Adrenal gland (tissue), 5 donors: ENCODE results near the gene PCDHGB7.

ENCODE experiments used
- POLR2A ChIP-seq, 2 donors: fragments of 450-650 bp; IDR thresholded peaks; one replicate each; pipeline ENCODE4 v1.6.1; 2017; ENCODE audit warnings: antibody characterized with exemption in 2 of 2, mild to moderate bottlenecking in 2 of 2, moderate library complexity in 1 of 2
- TF ChIP-seq, protein P1 (sequence below), 6 experiments: fragments of 450-650 bp in 4 of 6; fragments of 200-600 bp in 2 of 6; sonication (generic) in 1 of 6; IDR thresholded peaks; 1 replicate in 5 of 6; 2 replicates in 1 of 6; pipeline versions ENCODE4 v1.5.1 to v1.8.0; 2016 to 2021; ENCODE audit warnings: antibody characterized with exemption in 6 of 6, mild to moderate bottlenecking in 2 of 6, moderate library complexity in 1 of 6
- donor health status: DM: no; HTN: no; CAD: no.

DNA sequence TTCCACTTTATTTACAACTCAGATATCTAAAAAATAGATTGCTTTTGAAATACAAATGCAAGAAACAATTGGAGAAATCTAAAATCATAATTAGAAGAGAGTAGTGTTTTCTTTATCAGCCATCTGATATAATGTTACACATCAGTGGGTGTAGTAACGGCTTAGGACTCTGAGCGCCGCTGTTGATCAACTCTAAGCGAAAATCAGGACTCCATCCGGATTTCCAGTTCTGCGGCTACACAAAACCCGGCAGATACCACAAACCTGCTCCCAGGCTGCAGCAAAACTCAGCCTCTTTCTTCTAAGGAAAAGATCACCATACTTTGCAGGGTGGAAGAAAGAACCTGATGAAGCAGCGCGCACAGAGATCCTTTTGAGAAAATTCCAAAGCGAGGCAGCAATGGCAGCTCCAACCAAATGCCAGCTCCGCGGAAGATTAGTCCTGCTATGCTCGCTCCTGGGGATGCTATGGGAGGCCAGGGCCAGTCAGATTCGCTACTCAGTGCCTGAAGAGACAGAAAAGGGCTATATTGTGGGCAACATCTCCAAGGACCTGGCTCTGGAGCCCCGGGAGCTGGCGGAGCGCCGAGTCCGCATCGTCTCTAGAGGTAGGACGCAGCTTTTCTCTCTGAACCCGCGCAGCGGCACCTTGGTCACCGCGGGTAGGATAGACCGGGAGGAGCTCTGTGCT, 14.8 kb upstream of the PCDHGB7 start, which contains the start of gene PCDHGA9:
- TF ChIP-seq, protein P1, sequence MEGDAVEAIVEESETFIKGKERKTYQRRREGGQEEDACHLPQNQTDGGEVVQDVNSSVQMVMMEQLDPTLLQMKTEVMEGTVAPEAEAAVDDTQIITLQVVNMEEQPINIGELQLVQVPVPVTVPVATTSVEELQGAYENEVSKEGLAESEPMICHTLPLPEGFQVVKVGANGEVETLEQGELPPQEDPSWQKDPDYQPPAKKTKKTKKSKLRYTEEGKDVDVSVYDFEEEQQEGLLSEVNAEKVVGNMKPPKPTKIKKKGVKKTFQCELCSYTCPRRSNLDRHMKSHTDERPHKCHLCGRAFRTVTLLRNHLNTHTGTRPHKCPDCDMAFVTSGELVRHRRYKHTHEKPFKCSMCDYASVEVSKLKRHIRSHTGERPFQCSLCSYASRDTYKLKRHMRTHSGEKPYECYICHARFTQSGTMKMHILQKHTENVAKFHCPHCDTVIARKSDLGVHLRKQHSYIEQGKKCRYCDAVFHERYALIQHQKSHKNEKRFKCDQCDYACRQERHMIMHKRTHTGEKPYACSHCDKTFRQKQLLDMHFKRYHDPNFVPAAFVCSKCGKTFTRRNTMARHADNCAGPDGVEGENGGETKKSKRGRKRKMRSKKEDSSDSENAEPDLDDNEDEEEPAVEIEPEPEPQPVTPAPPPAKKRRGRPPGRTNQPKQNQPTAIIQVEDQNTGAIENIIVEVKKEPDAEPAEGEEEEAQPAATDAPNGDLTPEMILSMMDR (IDR thresholded peaks at IDR 0.05) = peak in 3 of 6 experiments; percentile 32 to 37 (median 34)
- no peak for TF ChIP-seq POLR2A (IDR thresholded peaks at IDR 0.05)
